GM23338 (cell line): ENCODE results near the gene ERO1A. TPM values are rescaled to one million over a fixed set of nuclear protein-coding genes. Genes with fewer than 3 reads are reported as not detected.

Source experiments
- ATAC-seq: fragments of 200-7000 bp; cut with Tn5 transposase; 3 replicates; pipeline ENCODE4 v1.9.1; 2020
- DNase-seq: peaks from one replicate; pipeline ENCODE4 v3.0.0-alpha.2; 2015; ENCODE audit warnings: low spot score
- H2AFZ ChIP-seq: fragments of 200-600 bp; sonication (generic); 2 replicates; pipeline ENCODE4 v1.8.0; 2016; ENCODE audit warnings: antibody characterized with exemption, mild to moderate bottlenecking, moderate library complexity
- H3F3A ChIP-seq: fragments of 200-600 bp; sonication (generic); replicated peaks from 2 replicates; pipeline ENCODE4 v1.8.0; 2017; ENCODE audit warnings: antibody characterized with exemption, mixed run types, low read depth
- H3K27ac ChIP-seq: fragments of 200-600 bp; sonication (generic); 2 replicates; pipeline ENCODE4 v1.6.1; 2016; ENCODE audit warnings: low read depth
- H3K27me3 ChIP-seq: fragments of 200-600 bp; sonication (generic); 2 replicates; pipeline ENCODE4 v1.8.0; 2016; ENCODE audit warnings: mild to moderate bottlenecking, mixed run types, moderate library complexity; ENCODE audit not compliant: insufficient read depth
- H3K36me3 ChIP-seq: fragments of 200-600 bp; sonication (generic); 2 replicates; pipeline ENCODE4 v1.8.0; 2016; ENCODE audit warnings: mild to moderate bottlenecking; ENCODE audit not compliant: insufficient read depth
- H3K4me1 ChIP-seq: fragments of 200-600 bp; sonication (generic); 2 replicates; pipeline ENCODE4 v1.8.0; 2016; ENCODE audit warnings: mild to moderate bottlenecking, moderate library complexity; ENCODE audit not compliant: insufficient read depth
- H3K4me2 ChIP-seq: fragments of 200-600 bp; sonication (generic); 2 replicates; pipeline ENCODE4 v1.7.1; 2017; ENCODE audit warnings: mixed run types
- H3K4me3 ChIP-seq: fragments of 200-600 bp; sonication (generic); 2 replicates; pipeline ENCODE4 v1.6.1; 2016; ENCODE audit warnings: mixed run types
- H3K79me2 ChIP-seq: fragments of 200-600 bp; sonication (generic); replicated peaks from 2 replicates; pipeline ENCODE4 v1.8.0; 2017; ENCODE audit warnings: mild to moderate bottlenecking; ENCODE audit not compliant: insufficient read depth
- H3K9me2 ChIP-seq: fragments of 200-600 bp; sonication (generic); 2 replicates; pipeline ENCODE4 v1.8.0; 2017; ENCODE audit not compliant: insufficient read depth
- H4K20me1 ChIP-seq: fragments of 200-600 bp; sonication (generic); replicated peaks from 2 replicates; pipeline ENCODE4 v1.8.0; 2017; ENCODE audit warnings: mild to moderate bottlenecking; ENCODE audit not compliant: insufficient read depth
- H3K27ac Mint-ChIP-seq: 2 replicates; pipeline ENCODE4 v1.8.0; 2020; ENCODE audit warnings: inconsistent platforms, mild to moderate bottlenecking, moderate library complexity, mixed read lengths
- H3K27me3 Mint-ChIP-seq: 3 replicates; pipeline ENCODE4 v1.8.0; 2022; ENCODE audit warnings: low read depth, mild to moderate bottlenecking, moderate library complexity, mixed read lengths, inconsistent platforms; ENCODE audit not compliant: insufficient read depth, poor library complexity
- H3K36me3 Mint-ChIP-seq: 3 replicates; pipeline ENCODE4 v1.8.0; 2021; ENCODE audit warnings: low read depth, mild to moderate bottlenecking, inconsistent platforms, moderate library complexity, mixed read lengths
- H3K4me1 Mint-ChIP-seq: 3 replicates; pipeline ENCODE4 v1.8.0; 2020; ENCODE audit warnings: mild to moderate bottlenecking, inconsistent platforms, mixed read lengths
- H3K4me3 Mint-ChIP-seq: 3 replicates; pipeline ENCODE4 v1.8.0; 2021; ENCODE audit warnings: moderate library complexity, mild to moderate bottlenecking, inconsistent platforms, mixed read lengths
- H3K9me3 Mint-ChIP-seq: 3 replicates; pipeline ENCODE4 v1.8.0; 2020; ENCODE audit warnings: moderate library complexity, mild to moderate bottlenecking, inconsistent platforms, mixed read lengths
- ETS1 ChIP-seq: IDR thresholded peaks from 2 replicates; pipeline ENCODE4 v1.6.1; 2016; ENCODE audit warnings: antibody characterized with exemption
- EZH2 ChIP-seq: fragments of 200-600 bp; sonication (generic); IDR thresholded peaks from one replicate; pipeline ENCODE4 v1.8.0; 2017; ENCODE audit warnings: antibody characterized with exemption, mild to moderate bottlenecking, low read depth; ENCODE audit not compliant: unreplicated experiment
- JUNB ChIP-seq: IDR thresholded peaks from one replicate; pipeline ENCODE4 v1.6.1; 2016; ENCODE audit warnings: antibody characterized with exemption; ENCODE audit not compliant: unreplicated experiment
- NANOG ChIP-seq: IDR thresholded peaks from 2 replicates; pipeline ENCODE4 v1.6.1; 2016; ENCODE audit warnings: antibody characterized with exemption, borderline replicate concordance
- POLR2AphosphoS5 ChIP-seq: IDR thresholded peaks from 2 replicates; pipeline ENCODE4 v1.6.1; 2016; ENCODE audit warnings: antibody characterized with exemption, low read depth
- ZNF114 ChIP-seq: fragments of 250-450 bp; sonication (Bioruptor Pico); IDR thresholded peaks from 2 replicates; pipeline ENCODE4 v1.5.0; 2020; ENCODE audit warnings: mild to moderate bottlenecking, moderate library complexity
- ZNF331 ChIP-seq: fragments of 250-450 bp; sonication (Bioruptor Pico); IDR thresholded peaks from 2 replicates; pipeline ENCODE4 v1.5.0; 2020; ENCODE audit warnings: low read depth, mild to moderate bottlenecking, moderate library complexity
- polyA plus RNA-seq: library from polyadenylated mRNA; unstranded; fragments of >200 nt; fragmentation: Nextera tagmentation; extraction: Ambion mirVana; gene quantifications from 2 replicates; pipeline ENCODE4 v1.2.1, GENCODE V29; 2016
- total RNA-seq: library from RNA; depleted of rRNA; stranded (reverse); fragments of >200 nt; shearing (Covaris generic); gene quantifications from 2 replicates; pipeline ENCODE4 v1.2.3, GENCODE V29; 2014
- TF ChIP-seq, protein P1 (sequence below): IDR thresholded peaks from one replicate; pipeline ENCODE4 v1.6.1; 2018; ENCODE audit warnings: antibody characterized with exemption; ENCODE audit not compliant: unreplicated experiment
- TF ChIP-seq, protein P2 (sequence below), 2 experiments: fragments of 200-600 bp in 1 of 2; sonication (generic) in 1 of 2; conservative IDR thresholded peaks; 2 replicates each; pipeline versions ENCODE4 v1.5.1 to v1.6.1; 2016 to 2017; ENCODE audit warnings: antibody characterized with exemption in 2 of 2, low read depth in 2 of 2, mild to moderate bottlenecking in 2 of 2, moderate library complexity in 1 of 2

The ERO1A gene
- total and polyA plus RNA-seq, 2 experiments from 2014 or later: 25.2 to 44.7 TPM

GRCh38 chr14:52703225-52703624 is 7.9 kb upstream of the ERO1A start:
- Mint-ChIP-seq H3K4me1 (peaks cover 11% of the 10 kb centered on the region), H3K4me3 (no peak overlapping the region), H3K9me3 (no peaks in the 10 kb centered on the region; the same call in 2 of the 3 replicates), H3K27ac (no peak overlapping the region), H3K36me3 (peaks cover 9% of the 10 kb centered on the region), H3K27me3 (peaks cover 10% of the 10 kb centered on the region)
- Histone ChIP-seq H4K20me1 (no peaks in the 10 kb centered on the region), H3K36me3 (no peaks in the 10 kb centered on the region), H3K79me2 (peaks cover 12% of the 10 kb centered on the region), H3K4me2 (no peak overlapping the region), H2AFZ (peak overlapping the region; percentile 6; the same call in 1 of the 2 replicates), H3F3A (0 out of 2 replicates have a peak, but pooled peaks cover 4% of the 10 kb centered on the region), H3K27me3 (no peaks in the 10 kb centered on the region), H3K9me2 (no peaks in the 10 kb centered on the region), H3K27ac (no peak overlapping the region), H3K4me1 (peaks cover 10% of the 10 kb centered on the region), H3K4me3 (no peak overlapping the region)
- TF ChIP-seq POLR2AphosphoS5 (no peak), NANOG (no peak), ZNF331 (CRISPR knock-in tag) (no peak), EZH2 (no peak), ZNF114 (CRISPR knock-in tag) (no peak)
- TF ChIP-seq, protein P1, sequence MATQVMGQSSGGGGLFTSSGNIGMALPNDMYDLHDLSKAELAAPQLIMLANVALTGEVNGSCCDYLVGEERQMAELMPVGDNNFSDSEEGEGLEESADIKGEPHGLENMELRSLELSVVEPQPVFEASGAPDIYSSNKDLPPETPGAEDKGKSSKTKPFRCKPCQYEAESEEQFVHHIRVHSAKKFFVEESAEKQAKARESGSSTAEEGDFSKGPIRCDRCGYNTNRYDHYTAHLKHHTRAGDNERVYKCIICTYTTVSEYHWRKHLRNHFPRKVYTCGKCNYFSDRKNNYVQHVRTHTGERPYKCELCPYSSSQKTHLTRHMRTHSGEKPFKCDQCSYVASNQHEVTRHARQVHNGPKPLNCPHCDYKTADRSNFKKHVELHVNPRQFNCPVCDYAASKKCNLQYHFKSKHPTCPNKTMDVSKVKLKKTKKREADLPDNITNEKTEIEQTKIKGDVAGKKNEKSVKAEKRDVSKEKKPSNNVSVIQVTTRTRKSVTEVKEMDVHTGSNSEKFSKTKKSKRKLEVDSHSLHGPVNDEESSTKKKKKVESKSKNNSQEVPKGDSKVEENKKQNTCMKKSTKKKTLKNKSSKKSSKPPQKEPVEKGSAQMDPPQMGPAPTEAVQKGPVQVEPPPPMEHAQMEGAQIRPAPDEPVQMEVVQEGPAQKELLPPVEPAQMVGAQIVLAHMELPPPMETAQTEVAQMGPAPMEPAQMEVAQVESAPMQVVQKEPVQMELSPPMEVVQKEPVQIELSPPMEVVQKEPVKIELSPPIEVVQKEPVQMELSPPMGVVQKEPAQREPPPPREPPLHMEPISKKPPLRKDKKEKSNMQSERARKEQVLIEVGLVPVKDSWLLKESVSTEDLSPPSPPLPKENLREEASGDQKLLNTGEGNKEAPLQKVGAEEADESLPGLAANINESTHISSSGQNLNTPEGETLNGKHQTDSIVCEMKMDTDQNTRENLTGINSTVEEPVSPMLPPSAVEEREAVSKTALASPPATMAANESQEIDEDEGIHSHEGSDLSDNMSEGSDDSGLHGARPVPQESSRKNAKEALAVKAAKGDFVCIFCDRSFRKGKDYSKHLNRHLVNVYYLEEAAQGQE: no peak
- ATAC-seq (no peak), DNase-seq (no peak)

- H3K27ac ChIP-seq: no peak overlapping the region
- ATAC-seq (no peak), DNase-seq (no peak)
- H3K4me2 ChIP-seq: no peak overlapping the region
- no peak overlapping the region for H3K4me3 Mint-ChIP-seq
- no peaks in the 10 kb centered on the region for H3K79me2 ChIP-seq
- H3K9me3 Mint-ChIP-seq: no peaks in the 10 kb centered on the region
- H3K4me1 Mint-ChIP-seq: peaks cover under 1% of the 10 kb centered on the region; the same call in 2 of the 3 replicates
- no peak overlapping the region for H3K4me3 ChIP-seq
- no peaks in the 10 kb centered on the region for H3K36me3 ChIP-seq
- H3K36me3 Mint-ChIP-seq: no peaks in the 10 kb centered on the region
- TF ChIP-seq NANOG (no peak), ZNF331 (CRISPR knock-in tag) (no peak), ZNF114 (CRISPR knock-in tag) (no peak), JUNB (no peak), ETS1 (no peak)
- TF ChIP-seq, protein P2, sequence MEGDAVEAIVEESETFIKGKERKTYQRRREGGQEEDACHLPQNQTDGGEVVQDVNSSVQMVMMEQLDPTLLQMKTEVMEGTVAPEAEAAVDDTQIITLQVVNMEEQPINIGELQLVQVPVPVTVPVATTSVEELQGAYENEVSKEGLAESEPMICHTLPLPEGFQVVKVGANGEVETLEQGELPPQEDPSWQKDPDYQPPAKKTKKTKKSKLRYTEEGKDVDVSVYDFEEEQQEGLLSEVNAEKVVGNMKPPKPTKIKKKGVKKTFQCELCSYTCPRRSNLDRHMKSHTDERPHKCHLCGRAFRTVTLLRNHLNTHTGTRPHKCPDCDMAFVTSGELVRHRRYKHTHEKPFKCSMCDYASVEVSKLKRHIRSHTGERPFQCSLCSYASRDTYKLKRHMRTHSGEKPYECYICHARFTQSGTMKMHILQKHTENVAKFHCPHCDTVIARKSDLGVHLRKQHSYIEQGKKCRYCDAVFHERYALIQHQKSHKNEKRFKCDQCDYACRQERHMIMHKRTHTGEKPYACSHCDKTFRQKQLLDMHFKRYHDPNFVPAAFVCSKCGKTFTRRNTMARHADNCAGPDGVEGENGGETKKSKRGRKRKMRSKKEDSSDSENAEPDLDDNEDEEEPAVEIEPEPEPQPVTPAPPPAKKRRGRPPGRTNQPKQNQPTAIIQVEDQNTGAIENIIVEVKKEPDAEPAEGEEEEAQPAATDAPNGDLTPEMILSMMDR (conservative IDR thresholded peaks at IDR 0.05; ENCODE audit: low read depth in 2 of 2): no peak
- TF ChIP-seq, protein P1: no peak
- no peaks in the 10 kb centered on the region for H3F3A ChIP-seq
- H2AFZ ChIP-seq: 0 out of 2 replicates have a peak overlapping the region, but pooled peaks have one; percentile 85
- H3K9me2 ChIP-seq: 0 out of 2 replicates have a peak, but pooled peaks cover 2% of the 10 kb centered on the region
- no peaks in the 10 kb centered on the region for H3K4me1 ChIP-seq
- no peaks in the 10 kb centered on the region for H3K27me3 ChIP-seq
- H4K20me1 ChIP-seq: no peaks in the 10 kb centered on the region
- H3K27ac Mint-ChIP-seq: no peak overlapping the region
- peaks cover 7% of the 10 kb centered on the region for H3K27me3 Mint-ChIP-seq
Observed at GRCh38 chr14:52701223-52701622, 5.9 kb upstream of the ERO1A start.
